ENCODE data around the gene BTNL8.

GRCh38 chr5:180858586-180858985 is 40.4 kb upstream of the BTNL8 start:
- no peak for TF ChIP-seq CTCF (IDR thresholded peaks at IDR 0.05; ENCODE audit: borderline replicate concordance, extremely low read depth, low read length, poor library complexity, severe bottlenecking)
- TF ChIP-seq EZH2 (IDR thresholded peaks at IDR 0.05; ENCODE audit: borderline replicate concordance, low read depth, low read length, severe bottlenecking): no peak

Measured in DND-41 (cell line).